Measurements from ENCODE around the gene FOCAD. TPM values are rescaled to one million over a fixed set of nuclear protein-coding genes. Genes with fewer than 3 reads are reported as not detected.
"Not testable (repeated sequence)": the region's sequence is repeated elsewhere in the genome, so short reads cannot be mapped to it uniquely, and the experiment has no call there.

The FOCAD gene
- total RNA-seq (2014; rRNA removed; shearing (Covaris generic)): 20.0 and 22.9 TPM in 2 replicates
- 18.8 and 23.2 TPM in 2 replicates for polyA plus RNA-seq (2014; cell fraction: nucleus; rRNA removed)

GRCh38 chr9:20684035-20684874, at the start of gene FOCAD:
TSS of gene FOCAD (plus strand) at chr9:20684259. CDS start at chr9:20715354, 31,095 bp downstream.
- DNase-seq (ENCODE audit: extremely low read depth, low read depth): peak; percentile 88

- DNase-seq (ENCODE audit: extremely low read depth, low read depth): no peak
Observed at GRCh38 chr9:20634895-20635294, 49.2 kb upstream of the FOCAD start.

GRCh38 chr9:20636888-20637440, 47.1 kb upstream of the FOCAD start:
- DNase-seq (ENCODE audit: extremely low read depth, low read depth): no peak

- DNase-seq (ENCODE audit: extremely low read depth, low read depth): no peak
Observed at GRCh38 chr9:20640331-20641187, 43.5 kb upstream of the FOCAD start.

GRCh38 chr9:20642045-20642444, 42.0 kb upstream of the FOCAD start:
- DNase-seq (ENCODE audit: extremely low read depth, low read depth): no peak

GRCh38 chr9:20643660-20644059, 40.4 kb upstream of the FOCAD start:
- DNase-seq (ENCODE audit: extremely low read depth, low read depth): no peak

GRCh38 chr9:20646656-20647055, 37.4 kb upstream of the FOCAD start:
- DNase-seq (ENCODE audit: extremely low read depth, low read depth): no peak

- DNase-seq (ENCODE audit: extremely low read depth, low read depth): no peak
Observed at GRCh38 chr9:20649381-20649780, 34.7 kb upstream of the FOCAD start.

- DNase-seq (ENCODE audit: extremely low read depth, low read depth): no peak
Observed at GRCh38 chr9:20650313-20650712, 33.7 kb upstream of the FOCAD start.

- DNase-seq (ENCODE audit: extremely low read depth, low read depth): no peak
Observed at GRCh38 chr9:20650750-20651299, 33.2 kb upstream of the FOCAD start.

- no peak for DNase-seq (ENCODE audit: extremely low read depth, low read depth)
Observed at GRCh38 chr9:20651939-20652338, 32.1 kb upstream of the FOCAD start.

- DNase-seq (ENCODE audit: extremely low read depth, low read depth): not testable (repeated sequence)
Observed at GRCh38 chr9:20658246-20658667, 25.8 kb upstream of the FOCAD start.

GRCh38 chr9:20658677-20659473, 25.2 kb upstream of the FOCAD start:
- no peak for DNase-seq (ENCODE audit: extremely low read depth, low read depth)

GRCh38 chr9:20659474-20659967, 24.5 kb upstream of the FOCAD start:
- no peak for DNase-seq (ENCODE audit: extremely low read depth, low read depth)

- no peak for DNase-seq (ENCODE audit: extremely low read depth, low read depth)
Observed at GRCh38 chr9:20662156-20662555, 21.9 kb upstream of the FOCAD start.

GRCh38 chr9:20663133-20663532, 20.9 kb upstream of the FOCAD start:
- no peak for DNase-seq (ENCODE audit: extremely low read depth, low read depth)

- DNase-seq (ENCODE audit: extremely low read depth, low read depth): no peak
Observed at GRCh38 chr9:20664501-20664900, 19.6 kb upstream of the FOCAD start.

GRCh38 chr9:20670395-20670794, 13.7 kb upstream of the FOCAD start:
- DNase-seq (ENCODE audit: extremely low read depth, low read depth): no peak

GRCh38 chr9:20671635-20672034, 12.4 kb upstream of the FOCAD start:
- DNase-seq (ENCODE audit: extremely low read depth, low read depth): no peak

- DNase-seq (ENCODE audit: extremely low read depth, low read depth): not testable (repeated sequence)
Observed at GRCh38 chr9:20673537-20673936, 10.5 kb upstream of the FOCAD start.
